K562 (cell line): ENCODE measurements around the gene NOPCHAP1. TPM values are rescaled to one million over a fixed set of nuclear protein-coding genes. Genes with fewer than 3 reads are reported as not detected.

ENCODE experiments used
- ARNT ChIP-seq, 2 experiments: fragments of 450-650 bp; IDR thresholded peaks; 2 replicates each; pipeline ENCODE4 v1.6.1; 2016; ENCODE audit warnings: mild to moderate bottlenecking in 1 of 2
- C11orf30 ChIP-seq: fragments of 450-650 bp; IDR thresholded peaks from 2 replicates; pipeline ENCODE4 v1.6.1; 2016; ENCODE audit warnings: low read depth, mild to moderate bottlenecking
- CBX1 ChIP-seq: sonication (generic); IDR thresholded peaks from 2 replicates; pipeline ENCODE4 v1.6.1; 2016; ENCODE audit warnings: antibody characterized with exemption, low read depth, mild to moderate bottlenecking
- CBX8 ChIP-seq: fragments of 200-600 bp; sonication (generic); IDR thresholded peaks from 2 replicates; pipeline ENCODE4 v1.6.1; 2012; ENCODE audit warnings: borderline replicate concordance, mixed run types, low read depth, mild to moderate bottlenecking, moderate library complexity, mixed read lengths, low read length, control low read depth, inconsistent platforms; ENCODE audit not compliant: poor library complexity, severe bottlenecking; ENCODE audit errors: extremely low read depth
- CTCF ChIP-seq, 3 experiments: IDR thresholded peaks in 2 of 3; conservative IDR thresholded peaks in 1 of 3; 2 replicates each; pipeline ENCODE4 v1.5.1; 2011 to 2012; ENCODE audit warnings: low read length in 3 of 3, mild to moderate bottlenecking in 3 of 3, control low read depth in 2 of 3, improper control_type of control experiment in 1 of 3, inconsistent platforms in 1 of 3, low read depth in 1 of 3, mixed read lengths in 1 of 3, moderate library complexity in 1 of 3; ENCODE audit not compliant: insufficient read depth in 2 of 3
- DNMT1 ChIP-seq: fragments of 450-650 bp; IDR thresholded peaks from 2 replicates; pipeline ENCODE4 v1.6.1; 2016; ENCODE audit warnings: antibody characterized with exemption, mild to moderate bottlenecking
- EHMT2 ChIP-seq: fragments of 450-650 bp; IDR thresholded peaks from 2 replicates; pipeline ENCODE4 v1.6.1; 2018; ENCODE audit warnings: antibody characterized with exemption
- GTF2A2 ChIP-seq: IDR thresholded peaks from 2 replicates; pipeline ENCODE4 v1.6.1; 2016; ENCODE audit warnings: mild to moderate bottlenecking, missing genetic modification characterization, missing compliant biosample characterization
- SREBF2 ChIP-seq: sonication (generic); formaldehyde crosslinking; IDR thresholded peaks from 2 replicates; pipeline ENCODE4 v1.4.0; 2020; ENCODE audit warnings: mild to moderate bottlenecking, missing genetic modification reagents
- SRF ChIP-seq, 2 experiments: fragments of 250-450, 450-650 bp in 1 of 2; sonication (Bioruptor Pico) in 1 of 2; sonication (generic) in 1 of 2; formaldehyde crosslinking; IDR thresholded peaks; 2 replicates each; pipeline versions ENCODE4 v1.5.0 to v1.5.1; 2020 to 2022; ENCODE audit warnings: mild to moderate bottlenecking in 1 of 2, missing genetic modification reagents in 1 of 2
- TFE3 ChIP-seq: fragments of 450-650 bp; formaldehyde crosslinking; IDR thresholded peaks from 2 replicates; pipeline ENCODE4 v1.4.0; 2020; ENCODE audit warnings: mild to moderate bottlenecking, mixed read lengths
- ZBTB11 ChIP-seq, 3 experiments: fragments of 200-800 bp in 1 of 3; fragments of 250-450 bp in 1 of 3; fragments of 450-650 bp in 1 of 3; sonication (Bioruptor Pico) in 1 of 3; sonication (Bioruptor generic) in 1 of 3; formaldehyde crosslinking in 1 of 3; IDR thresholded peaks; 2 replicates each; pipeline versions ENCODE4 v1.6.1 to v1.8.0; 2016 to 2022; ENCODE audit warnings: mild to moderate bottlenecking in 2 of 3, missing genetic modification characterization in 2 of 3, missing compliant biosample characterization in 1 of 3, moderate library complexity in 1 of 3
- ZKSCAN3 ChIP-seq: fragments of 250-450 bp; sonication (Bioruptor Pico); IDR thresholded peaks from 2 replicates; pipeline ENCODE4 v1.4.0; 2020
- ZNF444 ChIP-seq: fragments of 250-450 bp; sonication (Bioruptor Pico); IDR thresholded peaks from 2 replicates; pipeline ENCODE4 v1.4.0; 2020; ENCODE audit warnings: mild to moderate bottlenecking, moderate library complexity
- ZNF507 ChIP-seq: conservative IDR thresholded peaks from 2 replicates; pipeline ENCODE4 v1.6.1; 2017; ENCODE audit warnings: missing genetic modification characterization, missing compliant biosample characterization
- ZNF695 ChIP-seq: fragments of 450-650 bp; formaldehyde crosslinking; IDR thresholded peaks from 2 replicates; pipeline ENCODE4 v1.4.0; 2020; ENCODE audit warnings: mild to moderate bottlenecking, moderate library complexity
- polyA plus RNA-seq, 8 experiments: library from polyadenylated mRNA; depleted of rRNA in 4 of 8; stranded (reverse) in 5 of 8; unstranded in 3 of 8; fragments of >200 nt; fragmentation: Nextera tagmentation in 2 of 8; fragmentation: Illumina TruSeq in 1 of 8; extraction: Ambion mirVana in 2 of 8; extraction: Trizol in 1 of 8; gene quantifications; 2 replicates each; pipeline versions ENCODE4 v1.2.1 to v1.2.3, GENCODE V29; 2011 to 2014; ENCODE audit warnings: inconsistent platforms in 1 of 8, missing spikeins in 1 of 8
- total RNA-seq, 7 experiments: library from RNA; depleted of rRNA in 6 of 7; stranded (reverse); fragments of >200 nt in 6 of 7; fragmentation: Illumina TruSeq in 2 of 7; extraction: Trizol in 2 of 7; gene quantifications; 2 replicates each; pipeline versions ENCODE4 v1.2.1 to v1.2.3, GENCODE V29; 2011 to 2021; ENCODE audit warnings: low replicate concordance in 1 of 7

NOPCHAP1 gene
- total and polyA plus RNA-seq, 9 of the 15 experiments (the other 6 are each of a cell fraction or from before 2014, with no cell fraction given) = 19.4 to 108 (median 33.4) TPM

GRCh38 chr12:104958001-104958804 lies 27.9 kb upstream of the NOPCHAP1 start, which contains the start of gene SLC41A2 (continued):
- TF ChIP-seq CTCF (IDR thresholded peaks at IDR 0.05 in 2 of 3, conservative IDR thresholded peaks at IDR 0.05 in 1 of 3; ENCODE audit: insufficient read depth in 2 of 3, low read depth in 1 of 3, low read length in 3 of 3) (peak in 1 of 3 experiments; percentile 29; a peak in 1 of 6 replicates), DNMT1 (no peak), CBX1 (no peak), SRF (CRISPR knock-in tag; IDR thresholded peaks at IDR 0.05) (no peak), ZBTB11 (CRISPR knock-in tag; IDR thresholded peaks at IDR 0.05) (no peak), SREBF2 (no peak), CBX8 (no peak), TFE3 (CRISPR knock-in tag) (no peak), ZNF444 (CRISPR knock-in tag) (no peak), GTF2A2 (tag) (no peak), ZNF695 (CRISPR knock-in tag) (no peak), ARNT (IDR thresholded peaks at IDR 0.05) (no peak), C11orf30 (peak; percentile 95), EHMT2 (no peak), ZKSCAN3 (no peak), ZNF507 (tag) (no peak)
